Gastrocnemius medialis (tissue), 4 donors: ENCODE results near the gene IL36B.

Source experiments
- CTCF ChIP-seq, 5 experiments: fragments of 450-650 bp in 3 of 5; fragments of 200-600 bp in 2 of 5; sonication (generic) in 2 of 5; IDR thresholded peaks in 4 of 5; conservative IDR thresholded peaks in 1 of 5; 1 replicate in 4 of 5; 2 replicates in 1 of 5; pipeline ENCODE4 v1.5.1; 2016 to 2019; ENCODE audit warnings: antibody characterized with exemption in 5 of 5, mild to moderate bottlenecking in 3 of 5, moderate library complexity in 3 of 5
- POLR2A ChIP-seq, 2 donors: fragments of 450-650 bp; IDR thresholded peaks; one replicate each; pipeline ENCODE4 v1.6.1; 2017; ENCODE audit warnings: antibody characterized with exemption in 2 of 2, mild to moderate bottlenecking in 2 of 2, moderate library complexity in 2 of 2

- TF ChIP-seq CTCF (IDR thresholded peaks at IDR 0.05 in 4 of 5, conservative IDR thresholded peaks at IDR 0.05 in 1 of 5) (no peak), POLR2A (IDR thresholded peaks at IDR 0.05) (no peak)
Observed at GRCh38 chr2:113021312-113021711, 31.4 kb downstream of the IL36B start.
